GM13977 (cell line): ENCODE measurements around the gene P2RX4.
"Not testable (repeated sequence)": the region's sequence is repeated elsewhere in the genome, so short reads cannot be mapped to it uniquely, and the experiment has no call there.

Experiments
- DNase-seq: peaks from one replicate; pipeline ENCODE4 v3.0.0; 2012; ENCODE audit warnings: low spot score
- CTCF ChIP-seq: IDR thresholded peaks from 2 replicates; pipeline ENCODE4 v1.5.1; 2012; ENCODE audit warnings: mild to moderate bottlenecking, control low read depth; ENCODE audit not compliant: insufficient read depth; ENCODE audit errors: extremely low read depth, missing control alignments
- in situ Hi-C: fragments of 300-500 bp; cut with MboI; formaldehyde crosslinking; loops from one replicate; pipeline ENCODE4 v1.12.0; 2022; ENCODE audit warnings: low sequenced_read_pairs, low pct_unique_long_range_greater_than_20kb, mixed read lengths, inconsistent platforms; ENCODE audit not compliant: unreplicated experiment

The P2RX4 gene

DNA sequence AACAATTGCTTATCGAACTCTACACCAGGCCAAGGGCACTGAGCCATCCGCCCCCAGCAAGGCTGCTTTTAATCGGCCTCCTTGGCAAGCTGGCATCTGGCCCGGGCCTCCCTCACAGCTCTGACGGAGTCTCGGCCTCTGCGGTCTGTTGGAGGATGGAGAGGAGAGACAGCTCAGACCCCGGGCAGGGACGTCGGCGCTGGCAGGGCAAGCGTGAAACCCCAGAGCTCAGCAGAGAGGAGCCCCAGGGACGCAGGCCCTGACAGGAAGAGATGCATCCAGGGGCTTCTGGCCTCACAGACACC is 69.1 kb downstream of the P2RX4 start:
- in situ Hi-C loops, result no loop called here
- no peak for DNase-seq
- TF ChIP-seq CTCF, result no peak

GRCh38 chr12:121279507-121279915 is 69.6 kb downstream of the P2RX4 start:
- DNase-seq, result no peak
- no peak for TF ChIP-seq CTCF
- in situ Hi-C loops, result no loop called here

GRCh38 chr12:121280531-121280930 is 70.6 kb downstream of the P2RX4 start:
- in situ Hi-C loops, DNase-seq: not testable (repeated sequence)

GRCh38 chr12:121281116-121281515 is 71.2 kb downstream of the P2RX4 start:
- in situ Hi-C loops, DNase-seq: not testable (repeated sequence)

DNA sequence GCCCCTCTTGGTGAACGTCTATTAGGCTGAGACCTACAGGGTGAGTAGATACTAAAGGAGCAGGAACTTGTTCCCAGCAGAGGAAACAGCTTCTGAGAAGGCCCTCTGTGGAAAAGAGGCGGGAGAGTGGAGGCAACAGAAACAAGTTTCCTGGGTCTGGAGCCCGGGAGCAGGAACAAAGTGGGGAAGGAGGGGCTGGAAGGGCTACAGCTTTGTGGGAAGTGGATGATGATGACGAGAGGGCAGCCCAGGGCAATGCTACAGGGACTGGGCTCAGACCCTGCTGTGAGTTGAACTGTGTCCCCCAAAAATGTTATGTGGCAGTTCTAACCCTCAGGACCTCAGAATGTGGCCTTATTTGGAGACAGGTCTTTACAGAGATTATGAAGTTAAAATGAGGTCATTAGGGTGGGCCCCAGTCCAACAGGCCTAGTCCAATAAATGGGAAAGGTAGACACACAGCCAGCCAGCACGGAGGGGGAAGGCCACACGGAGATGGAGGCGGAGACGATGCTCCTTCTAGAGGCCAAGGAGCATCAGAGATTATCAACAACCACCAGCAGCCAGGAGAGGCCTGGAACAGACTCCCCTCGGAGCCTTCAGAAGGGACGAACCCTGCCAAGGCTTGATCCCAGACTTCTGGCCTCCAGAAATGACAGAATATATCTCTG is 72.3 kb downstream of the P2RX4 start:
- no peak for TF ChIP-seq CTCF
- DNase-seq, result no peak
- in situ Hi-C loops, result no loop called here

DNA sequence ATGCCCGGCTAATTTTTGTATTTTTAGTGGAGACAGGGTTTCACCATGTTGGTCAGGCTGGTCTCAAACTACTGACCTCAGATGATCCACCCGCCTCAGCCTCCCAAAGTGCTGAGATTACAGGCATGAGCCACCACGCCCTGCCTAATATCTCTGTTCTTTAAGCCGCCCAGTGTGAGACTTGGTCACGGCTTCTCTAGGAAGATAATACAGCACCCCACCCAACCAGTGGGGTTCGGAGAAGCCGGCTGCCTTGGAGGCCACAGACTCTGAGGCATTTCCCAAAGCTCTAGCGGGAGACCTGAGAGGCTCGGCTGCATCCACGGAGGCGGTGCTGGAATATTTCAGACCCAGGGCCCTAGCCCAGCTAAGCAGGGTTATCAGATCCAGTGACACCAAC is 73.0 kb downstream of the P2RX4 start:
- in situ Hi-C loops, DNase-seq: not testable (repeated sequence)

DNA sequence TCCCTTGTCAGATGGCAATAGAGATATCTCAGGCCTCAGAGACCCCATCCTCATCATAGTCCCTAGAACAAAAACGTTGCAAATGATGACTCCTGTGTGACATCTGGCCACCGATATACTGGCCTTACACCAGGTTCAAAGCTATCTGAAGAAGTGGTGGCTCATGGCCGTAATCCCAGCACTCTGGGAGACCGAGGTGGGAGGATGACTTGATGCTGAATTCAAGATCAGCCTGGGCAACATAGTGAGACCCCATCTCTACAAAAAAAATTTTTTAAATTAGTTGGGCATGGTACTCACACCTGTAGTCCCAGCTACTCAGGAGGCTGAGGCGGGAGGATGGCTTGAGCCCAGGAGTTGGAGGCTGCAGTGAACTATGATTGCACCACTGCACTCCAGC is 73.5 kb downstream of the P2RX4 start:
- no peak for TF ChIP-seq CTCF
- no peak for DNase-seq
- in situ Hi-C loops, result no loop called here
